NCI-H526 treated with DMSO at 0.1 percent for 48 hours (cell line): ENCODE measurements around the gene FRAS1.
"Not testable (repeated sequence)": the region's sequence is repeated elsewhere in the genome, so short reads cannot be mapped to it uniquely, and the experiment has no call there.

ENCODE experiments used
- DNase-seq: peaks from one replicate; lab custom pipeline; 2025; lab: John Stamatoyannopoulos, UW

Gene FRAS1, protein sequence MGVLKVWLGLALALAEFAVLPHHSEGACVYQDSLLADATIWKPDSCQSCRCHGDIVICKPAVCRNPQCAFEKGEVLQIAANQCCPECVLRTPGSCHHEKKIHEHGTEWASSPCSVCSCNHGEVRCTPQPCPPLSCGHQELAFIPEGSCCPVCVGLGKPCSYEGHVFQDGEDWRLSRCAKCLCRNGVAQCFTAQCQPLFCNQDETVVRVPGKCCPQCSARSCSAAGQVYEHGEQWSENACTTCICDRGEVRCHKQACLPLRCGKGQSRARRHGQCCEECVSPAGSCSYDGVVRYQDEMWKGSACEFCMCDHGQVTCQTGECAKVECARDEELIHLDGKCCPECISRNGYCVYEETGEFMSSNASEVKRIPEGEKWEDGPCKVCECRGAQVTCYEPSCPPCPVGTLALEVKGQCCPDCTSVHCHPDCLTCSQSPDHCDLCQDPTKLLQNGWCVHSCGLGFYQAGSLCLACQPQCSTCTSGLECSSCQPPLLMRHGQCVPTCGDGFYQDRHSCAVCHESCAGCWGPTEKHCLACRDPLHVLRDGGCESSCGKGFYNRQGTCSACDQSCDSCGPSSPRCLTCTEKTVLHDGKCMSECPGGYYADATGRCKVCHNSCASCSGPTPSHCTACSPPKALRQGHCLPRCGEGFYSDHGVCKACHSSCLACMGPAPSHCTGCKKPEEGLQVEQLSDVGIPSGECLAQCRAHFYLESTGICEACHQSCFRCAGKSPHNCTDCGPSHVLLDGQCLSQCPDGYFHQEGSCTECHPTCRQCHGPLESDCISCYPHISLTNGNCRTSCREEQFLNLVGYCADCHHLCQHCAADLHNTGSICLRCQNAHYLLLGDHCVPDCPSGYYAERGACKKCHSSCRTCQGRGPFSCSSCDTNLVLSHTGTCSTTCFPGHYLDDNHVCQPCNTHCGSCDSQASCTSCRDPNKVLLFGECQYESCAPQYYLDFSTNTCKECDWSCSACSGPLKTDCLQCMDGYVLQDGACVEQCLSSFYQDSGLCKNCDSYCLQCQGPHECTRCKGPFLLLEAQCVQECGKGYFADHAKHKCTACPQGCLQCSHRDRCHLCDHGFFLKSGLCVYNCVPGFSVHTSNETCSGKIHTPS (N-terminal part only)

DNA sequence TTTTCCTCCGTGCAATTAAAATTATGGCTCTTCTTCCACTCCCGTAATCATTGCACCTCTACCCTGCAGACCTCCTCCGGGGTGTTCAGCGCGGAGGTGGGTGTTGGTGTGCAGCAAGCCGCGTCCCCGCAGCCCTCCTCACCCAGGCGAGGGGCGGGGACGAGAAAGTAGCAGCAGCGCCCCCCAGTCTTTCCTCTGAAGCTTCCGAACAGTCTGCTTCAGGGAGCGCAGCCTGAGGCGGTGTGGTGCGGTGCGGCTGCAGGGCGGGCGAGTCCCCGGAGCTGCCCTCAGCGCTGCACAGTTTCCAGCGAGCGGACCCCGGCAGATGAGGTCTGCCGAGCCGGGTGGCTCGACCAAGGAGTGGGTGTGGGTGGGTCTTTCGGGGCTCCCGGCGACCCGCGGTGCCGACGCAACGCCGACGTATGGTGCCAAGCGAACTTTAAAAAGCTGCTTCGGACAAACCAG lies at the start of gene FRAS1:
FRAS1 (plus strand) TSS at position 189 of the 465 bp plus-strand sequence. CDS start 687 bp downstream, outside the sequence.
- no peak for DNase-seq

DNA sequence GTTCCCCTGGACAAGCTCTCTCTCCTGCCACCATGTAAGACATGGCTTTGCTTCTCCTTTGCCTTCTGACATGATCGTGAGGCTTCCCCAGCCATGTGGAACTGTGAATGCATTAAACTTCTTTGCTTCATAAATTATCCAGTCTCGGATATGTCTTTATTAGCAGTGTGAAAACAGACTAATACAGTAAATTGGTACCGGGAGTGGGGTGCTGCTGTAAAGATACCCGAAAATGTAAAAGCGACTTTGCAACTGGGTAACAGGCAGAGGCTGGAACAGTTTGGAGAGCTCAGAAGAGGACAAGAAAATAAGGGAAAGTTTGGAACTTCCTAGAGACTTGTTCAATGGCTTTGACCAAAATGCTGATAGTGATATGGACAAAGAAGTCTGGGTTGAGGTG lies 46.1 kb upstream of the FRAS1 start:
- DNase-seq: not testable (repeated sequence)

DNA sequence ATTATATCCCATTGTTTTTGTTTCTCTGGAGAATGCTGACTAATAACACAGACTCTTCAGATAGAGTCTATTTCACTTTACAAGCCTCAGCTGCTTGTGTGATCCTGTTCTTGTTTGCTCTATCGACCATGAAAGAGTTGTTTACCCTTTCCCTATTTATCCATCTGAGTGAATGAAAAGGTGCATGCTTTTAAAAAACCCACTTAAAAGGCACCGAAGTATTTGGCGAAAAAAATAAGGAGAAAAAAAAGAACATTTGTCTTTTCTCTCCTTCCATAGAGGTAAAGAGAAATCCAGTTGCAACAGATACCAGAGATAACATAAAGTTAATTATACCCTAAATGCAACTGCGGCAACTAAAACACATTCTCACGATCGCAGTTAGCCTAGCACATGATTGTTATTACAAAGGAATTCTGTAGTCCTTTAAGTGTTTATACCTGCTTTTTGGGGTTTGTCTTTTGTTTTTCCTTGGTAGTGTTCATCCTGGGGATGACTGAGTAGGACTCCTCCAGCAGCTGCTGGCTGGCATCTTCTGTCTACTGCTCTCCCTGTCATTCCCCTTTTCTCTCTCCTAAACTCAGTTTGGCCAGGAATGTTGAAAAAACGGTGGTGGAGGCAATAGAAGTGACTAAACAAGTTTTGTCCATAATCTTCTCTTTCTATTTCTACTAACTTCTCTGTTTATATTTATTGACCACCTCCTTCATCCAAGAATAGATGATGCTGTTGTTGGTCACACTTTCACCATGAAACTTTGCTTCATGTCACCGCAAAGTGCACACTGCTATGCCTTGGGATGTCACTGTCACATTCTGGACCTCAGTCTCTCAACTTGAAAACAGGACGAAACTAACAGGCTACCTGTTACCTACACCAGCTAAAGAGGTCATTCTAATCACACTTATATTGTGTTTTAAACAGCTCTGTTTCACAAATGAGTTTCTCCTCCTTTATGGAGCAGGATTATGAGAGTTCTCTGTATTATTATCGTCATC lies 41.9 kb upstream of the FRAS1 start:
- DNase-seq: no peak

DNA sequence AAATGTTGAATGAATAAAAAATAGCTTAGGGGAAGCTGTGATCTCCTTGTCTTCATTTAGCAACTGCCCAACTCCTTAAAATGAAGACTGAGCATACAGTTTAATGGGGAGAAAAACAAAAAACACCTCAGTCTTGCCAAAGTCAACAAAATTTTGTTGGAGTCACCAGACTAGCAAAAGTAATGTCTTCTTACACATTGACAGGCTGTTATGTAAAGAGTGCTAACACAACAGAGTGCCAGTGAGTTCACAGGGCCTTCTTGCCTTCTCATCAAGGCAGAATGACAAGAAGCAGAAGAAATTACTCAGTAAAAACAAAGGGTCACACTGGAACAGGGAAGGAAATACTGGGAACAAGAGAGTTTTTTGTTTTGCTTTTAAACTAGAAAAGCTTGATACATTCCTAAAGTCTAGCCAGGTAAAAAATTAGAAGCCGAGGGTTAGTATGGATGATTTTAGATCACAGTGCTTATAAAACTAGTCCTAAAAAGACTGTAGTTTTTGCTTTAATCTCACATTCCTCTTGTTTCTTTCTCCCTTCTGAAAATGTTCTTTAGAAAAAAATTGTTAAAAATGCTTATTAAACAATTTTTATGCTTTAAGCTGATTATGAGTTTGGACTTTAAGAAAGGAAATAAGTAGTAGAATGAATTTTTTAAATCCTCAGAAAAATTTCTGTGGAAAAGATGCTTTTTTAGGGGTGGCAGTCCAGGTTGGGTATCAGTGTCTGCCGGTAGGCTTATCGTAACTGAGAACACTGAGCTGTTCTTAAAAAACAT lies 38.7 kb upstream of the FRAS1 start:
- no peak for DNase-seq

DNA sequence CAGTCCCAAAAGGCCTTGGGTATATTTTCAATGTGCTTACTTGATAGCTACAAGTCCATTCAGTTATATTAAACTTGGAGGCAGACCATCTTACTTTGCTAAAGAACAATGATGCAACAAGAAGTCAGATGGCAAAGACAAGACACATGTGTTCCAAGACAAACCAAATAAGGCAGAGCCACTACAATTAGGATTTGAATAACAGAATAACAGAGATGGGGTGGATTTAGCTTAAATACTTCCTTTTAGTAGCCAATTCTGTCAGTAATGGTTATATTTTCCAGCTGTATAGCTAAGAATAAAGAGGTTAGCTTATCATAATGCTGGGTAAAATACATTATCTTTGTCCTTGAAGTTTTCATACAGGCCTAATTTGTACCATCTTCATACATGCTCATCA lies 37.7 kb upstream of the FRAS1 start:
- DNase-seq: no peak

DNA sequence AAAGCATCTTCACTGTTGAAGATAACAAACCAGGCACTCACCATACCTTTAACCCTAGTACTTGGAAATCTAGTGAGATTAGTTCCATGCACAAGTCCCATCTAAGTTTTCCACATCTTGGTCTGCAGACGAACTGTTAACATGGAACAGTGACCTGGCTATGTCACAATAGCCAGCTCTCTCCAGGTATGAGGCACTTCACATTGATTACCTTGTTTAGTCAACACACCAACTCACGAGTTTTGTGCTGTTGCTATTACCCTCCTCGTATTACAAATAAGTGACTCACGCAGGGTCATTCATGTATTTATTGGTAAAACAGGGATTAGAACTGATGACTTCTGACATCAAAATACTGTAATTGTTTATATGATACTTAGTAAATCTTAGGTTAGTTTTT lies 36.4 kb upstream of the FRAS1 start:
- DNase-seq: no peak

DNA sequence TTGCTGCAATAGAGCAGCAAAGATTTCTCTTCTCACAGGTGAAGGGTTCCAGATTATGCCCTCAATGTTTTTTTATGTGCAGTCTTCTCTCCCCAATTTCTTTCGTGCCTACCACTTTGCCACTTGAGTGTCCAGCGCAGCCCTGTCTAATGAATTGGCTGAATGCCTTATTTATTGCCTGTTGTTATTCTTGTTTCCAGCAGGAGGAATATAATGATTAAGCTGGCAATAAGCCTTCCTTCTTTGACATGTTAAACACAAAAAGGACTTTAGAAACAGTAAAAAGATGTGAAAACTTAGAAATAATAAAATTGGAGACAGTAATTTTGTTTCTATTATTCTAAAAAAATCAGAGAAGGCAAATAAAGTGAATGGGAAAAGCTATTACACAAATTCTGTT lies 34.6 kb upstream of the FRAS1 start:
- no peak for DNase-seq

DNA sequence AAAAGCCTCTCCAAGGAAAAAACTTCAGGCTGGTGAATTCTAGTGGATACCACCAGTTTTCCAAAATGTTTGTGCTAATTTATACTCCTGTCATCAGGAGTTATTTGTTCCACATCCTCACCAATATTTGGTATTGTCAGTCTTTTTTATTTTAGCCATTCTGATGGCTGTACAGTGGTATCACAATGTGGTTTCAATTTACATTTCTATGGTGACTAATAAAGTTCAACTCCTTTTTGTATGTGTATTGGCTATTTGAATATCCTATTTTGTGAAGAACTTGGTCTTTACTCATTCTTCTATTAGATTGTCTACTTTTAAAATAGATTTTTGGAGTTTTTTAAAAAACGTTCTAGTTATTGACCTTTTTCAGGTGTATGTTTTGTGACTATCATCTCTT lies 33.0 kb upstream of the FRAS1 start:
- no peak for DNase-seq

DNA sequence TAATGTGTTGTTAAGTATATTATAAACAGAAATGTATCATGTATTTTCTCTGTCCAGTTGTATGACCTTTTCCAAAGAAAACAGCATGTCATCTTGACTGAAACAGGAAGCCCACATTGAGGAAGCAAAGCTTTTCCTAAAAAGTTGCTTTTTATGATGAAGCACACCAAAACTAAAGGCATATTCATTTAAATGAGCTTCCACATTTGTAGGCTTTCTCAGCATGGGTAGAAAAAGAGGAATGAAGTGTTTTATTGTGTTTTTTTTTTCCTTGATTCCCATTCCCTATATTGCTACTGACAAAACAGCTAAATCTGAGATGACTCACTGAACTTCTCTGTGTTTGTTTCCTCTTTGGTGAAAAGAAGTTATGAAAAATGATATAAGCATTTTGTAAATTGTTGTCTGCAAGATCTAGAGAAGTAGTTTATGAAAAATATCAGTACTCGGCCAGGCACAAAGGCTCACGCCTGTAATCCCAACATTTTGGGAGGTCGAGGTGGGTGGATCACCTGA lies 32.5 kb upstream of the FRAS1 start:
- DNase-seq: no peak

DNA sequence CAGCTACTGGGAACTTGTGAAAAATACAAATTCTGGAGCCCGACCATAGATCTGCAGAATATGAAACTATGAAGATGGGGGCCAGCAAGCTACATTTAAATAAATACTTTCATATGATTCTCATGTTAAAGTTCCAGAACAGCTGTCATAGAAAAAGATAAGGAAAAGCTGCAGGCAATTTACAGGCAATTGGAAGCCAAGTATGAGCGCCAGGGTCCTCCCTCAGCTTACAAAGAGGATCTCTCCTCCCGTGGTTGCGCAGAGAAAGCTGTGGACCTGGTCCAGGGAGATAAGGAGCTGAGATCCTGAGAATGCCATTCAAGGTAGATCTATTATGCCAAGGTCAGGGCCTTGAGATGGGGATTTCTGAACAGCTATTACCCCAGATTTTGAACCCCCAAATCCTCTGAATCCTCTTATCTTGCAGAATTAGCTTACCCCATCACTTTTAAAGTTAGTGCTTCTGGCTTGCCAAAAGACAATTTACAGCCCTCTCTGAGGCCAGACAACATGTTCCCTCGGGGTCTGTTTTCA lies 25.6 kb upstream of the FRAS1 start:
- DNase-seq: no peak

DNA sequence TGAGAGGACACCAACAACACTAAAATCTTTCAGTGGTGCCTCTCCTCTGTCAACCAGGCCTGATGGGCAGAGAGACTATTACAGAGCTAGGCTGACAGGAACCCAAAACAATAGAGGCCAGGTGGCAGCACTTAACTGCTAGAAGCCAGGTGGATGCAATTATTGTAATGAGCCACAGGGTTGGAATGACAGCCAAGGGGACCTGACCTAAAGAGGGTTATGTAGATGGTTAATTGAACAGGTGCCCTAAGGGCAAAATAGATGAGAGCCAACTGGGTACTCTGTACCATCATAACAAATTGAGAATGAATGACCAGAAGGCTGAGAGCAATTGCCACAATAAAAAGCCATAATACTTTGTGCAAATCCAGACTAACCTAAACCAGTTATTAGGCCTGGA lies 24.7 kb upstream of the FRAS1 start:
- peak; percentile 22 for DNase-seq

DNA sequence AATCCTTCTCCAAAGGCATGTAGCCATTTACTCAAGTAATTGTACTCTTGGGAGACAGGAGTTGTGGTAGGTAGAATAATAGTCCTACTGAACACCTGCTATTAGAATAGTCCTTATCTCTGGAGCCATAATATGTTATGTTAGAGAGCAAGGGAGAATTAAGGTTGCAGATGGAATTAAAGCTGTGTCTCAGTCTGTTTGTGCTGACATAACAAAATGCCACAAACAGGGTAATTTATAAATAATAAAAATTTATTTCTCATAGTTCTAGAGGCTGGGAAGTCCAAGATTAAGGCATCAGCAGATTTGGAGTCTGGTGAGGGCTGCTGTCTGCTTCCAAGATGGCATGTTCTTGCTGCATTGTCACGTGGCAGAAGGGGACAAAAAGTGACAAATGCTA lies 24.2 kb upstream of the FRAS1 start:
- DNase-seq: no peak

DNA sequence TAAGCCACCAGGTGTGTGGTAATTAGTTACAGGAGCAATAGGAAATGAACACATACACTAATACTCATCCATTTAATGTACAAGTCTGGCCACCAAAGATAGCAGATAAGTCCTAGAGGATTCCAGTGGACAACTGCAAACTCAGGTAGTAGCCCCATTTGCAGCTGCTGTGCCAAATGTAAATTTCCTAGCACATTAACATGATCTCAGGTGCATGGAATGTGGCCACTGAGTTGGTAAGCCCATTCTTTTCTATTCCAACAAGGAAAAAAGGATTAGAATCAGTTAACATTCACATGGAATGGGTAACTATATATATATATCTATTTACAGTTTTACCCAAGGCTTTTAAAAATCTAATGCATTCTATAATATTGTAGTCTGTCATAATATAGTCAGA lies 23.3 kb upstream of the FRAS1 start:
- no peak for DNase-seq

DNA sequence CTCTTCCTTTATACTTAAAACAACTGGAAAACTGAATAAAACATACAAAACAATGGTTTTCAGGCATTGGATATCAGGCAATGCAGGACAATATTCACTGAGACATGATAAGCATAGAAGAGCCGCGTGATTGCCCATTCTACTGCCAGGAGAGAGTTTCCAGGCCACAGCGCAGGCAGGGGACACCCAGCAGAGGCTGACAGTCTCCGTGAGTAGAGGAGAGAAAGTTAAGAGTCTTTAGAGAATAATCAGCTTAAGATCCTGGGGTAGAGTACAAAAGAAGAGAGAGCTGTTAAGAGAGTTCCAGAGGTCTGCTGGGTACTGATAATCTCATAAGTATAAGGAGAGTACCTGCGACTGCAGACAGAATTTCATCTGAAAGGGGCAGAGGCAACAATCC lies 18.4 kb upstream of the FRAS1 start:
- no peak for DNase-seq

DNA sequence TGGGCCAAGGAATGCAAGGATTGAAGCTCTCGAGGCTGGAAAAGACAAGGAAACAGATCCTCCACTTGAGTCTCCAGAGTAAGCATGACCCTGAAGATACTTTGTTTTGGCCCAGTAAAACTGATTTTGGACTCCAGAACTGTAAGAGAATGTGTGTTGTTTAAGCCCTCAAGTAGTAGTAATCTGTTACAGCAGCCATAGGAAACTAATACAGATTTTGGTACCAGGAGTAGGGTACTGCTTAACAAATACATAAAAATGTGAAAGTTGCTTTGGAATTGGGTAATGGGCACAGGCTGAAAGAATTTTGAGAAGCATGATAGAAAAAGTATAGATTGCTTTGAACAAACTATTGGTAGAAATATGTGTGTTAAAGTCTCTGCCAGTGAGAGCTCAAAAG lies 17.4 kb upstream of the FRAS1 start:
- DNase-seq: no peak

DNA sequence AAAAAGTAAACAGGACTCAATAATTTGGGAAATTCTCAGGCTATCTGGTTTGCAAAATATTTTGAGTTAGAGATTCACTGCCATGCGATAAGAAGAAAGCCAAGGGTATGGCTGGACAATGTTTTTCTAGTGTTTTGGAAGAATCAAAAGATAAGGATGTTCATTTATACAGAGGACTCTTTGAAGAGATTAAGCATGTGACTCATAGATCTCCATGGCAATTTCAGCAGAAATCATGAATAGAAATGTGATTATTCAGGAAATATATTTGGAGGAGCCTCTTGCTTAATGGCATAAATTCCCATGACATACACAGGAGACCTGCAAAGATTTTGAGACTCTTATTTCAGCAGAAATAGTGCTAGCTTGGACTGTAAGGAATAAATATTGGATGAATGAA lies 16.7 kb upstream of the FRAS1 start:
- no peak for DNase-seq

DNA sequence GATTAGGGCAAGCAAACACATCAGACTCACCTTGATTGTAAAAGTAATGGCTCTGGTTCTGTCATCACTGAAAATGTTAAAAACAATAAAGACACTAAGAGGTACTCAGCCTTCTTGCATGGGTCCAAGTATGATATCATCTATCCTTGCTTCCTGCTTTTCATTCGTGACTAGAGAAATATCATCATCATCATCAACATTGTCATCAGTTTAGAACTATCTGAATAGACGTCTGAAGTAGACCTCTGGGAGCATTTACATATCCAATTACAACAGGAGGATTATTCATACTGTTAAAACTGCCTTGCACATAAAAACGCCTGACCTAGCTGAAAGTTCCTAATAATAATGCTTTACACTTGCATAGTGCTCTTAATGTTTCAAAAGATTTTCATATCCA lies 9.8 kb upstream of the FRAS1 start:
- no peak for DNase-seq

DNA sequence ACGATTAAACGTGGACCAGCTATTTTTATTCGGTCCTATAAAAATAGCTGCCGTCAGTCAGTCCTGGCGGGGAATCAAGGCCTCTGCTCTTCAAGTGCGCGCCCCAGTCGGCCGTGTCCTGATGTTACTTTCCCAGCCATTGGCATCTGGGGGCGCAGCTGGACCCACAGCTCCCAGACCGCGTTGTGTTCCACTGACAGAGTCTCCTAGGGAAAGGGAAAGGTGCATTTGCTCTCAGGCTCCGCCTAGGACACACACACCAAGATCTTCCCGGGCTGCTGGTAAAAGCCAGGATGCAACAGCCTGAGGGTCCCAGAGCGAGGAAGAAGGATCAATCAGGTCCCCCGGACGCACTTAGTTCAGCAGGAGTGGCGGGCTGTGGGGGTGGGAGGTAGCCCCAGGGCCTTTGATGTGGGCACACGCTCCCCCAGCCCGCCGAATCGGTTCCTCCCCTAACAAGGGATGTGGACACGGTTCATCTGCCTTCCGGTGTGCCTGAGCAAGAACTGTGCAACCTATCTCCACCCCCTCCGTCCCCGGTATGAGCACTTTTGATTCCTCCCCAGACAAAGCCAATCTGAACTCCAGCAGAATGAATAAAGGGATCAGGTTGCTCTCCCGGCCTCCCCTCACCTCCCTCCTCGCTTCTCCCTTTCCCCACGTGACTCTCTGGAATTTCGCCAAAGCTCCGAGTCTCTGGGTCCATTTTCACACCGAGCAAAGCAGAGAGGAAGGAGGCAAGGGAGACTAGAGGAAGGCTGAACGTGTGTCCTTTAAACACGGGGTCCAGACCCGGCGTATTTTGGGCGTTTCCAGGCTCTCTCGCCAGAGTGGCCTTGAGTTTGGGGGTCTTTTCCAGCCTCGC lies 626 bp upstream of the FRAS1 start:
- DNase-seq: peak; percentile 52
